Kidney glomerular epithelial cell (primary cell): ENCODE data around the gene TRIP11.

ENCODE experiments used
- DNase-seq: peaks from one replicate; lab custom pipeline; 2025; lab: John Stamatoyannopoulos, UW

Gene TRIP11

DNA sequence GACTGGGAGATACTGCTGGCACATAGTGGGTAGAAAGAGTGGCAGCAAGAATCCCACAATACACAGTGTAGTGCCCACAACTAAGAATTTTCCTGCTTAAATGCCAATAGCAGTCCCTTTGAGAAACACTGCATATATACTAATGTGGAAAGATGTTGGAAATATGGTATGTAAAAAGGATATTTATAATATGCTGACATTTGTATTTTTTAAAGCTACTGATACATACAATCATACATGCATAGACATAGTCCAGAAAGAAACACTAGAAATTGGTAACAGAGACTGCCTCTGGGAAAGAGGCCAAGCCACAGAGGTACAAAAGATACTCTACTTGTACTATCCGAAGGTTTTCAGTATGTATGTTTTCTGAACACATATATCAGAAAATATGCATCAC lies 30.3 kb downstream of the TRIP11 start:
- DNase-seq, result no peak

- DNase-seq, result no peak
Measured at GRCh38 chr14:92005019-92005418, 34.8 kb downstream of the TRIP11 start.

DNA sequence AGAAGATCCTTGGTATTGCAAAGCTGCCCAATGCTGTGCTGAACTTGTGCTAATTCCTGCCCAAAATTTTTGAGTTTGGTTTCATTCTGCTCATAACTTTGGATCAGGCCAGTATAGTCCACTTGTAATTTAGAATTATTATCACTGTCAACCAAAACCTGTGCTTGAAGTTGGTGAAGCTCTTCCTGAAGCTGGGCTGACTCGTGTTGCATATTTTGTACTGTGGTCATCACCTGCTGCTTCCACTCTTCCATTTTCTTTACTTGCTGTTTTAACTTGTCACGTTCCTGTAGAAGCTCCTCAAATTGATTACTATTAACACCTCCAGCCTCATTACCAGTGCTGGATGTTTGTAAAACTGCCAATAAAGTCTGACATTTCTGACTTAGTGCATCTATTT lies 35.8 kb downstream of the TRIP11 start:
- no peak for DNase-seq

DNA sequence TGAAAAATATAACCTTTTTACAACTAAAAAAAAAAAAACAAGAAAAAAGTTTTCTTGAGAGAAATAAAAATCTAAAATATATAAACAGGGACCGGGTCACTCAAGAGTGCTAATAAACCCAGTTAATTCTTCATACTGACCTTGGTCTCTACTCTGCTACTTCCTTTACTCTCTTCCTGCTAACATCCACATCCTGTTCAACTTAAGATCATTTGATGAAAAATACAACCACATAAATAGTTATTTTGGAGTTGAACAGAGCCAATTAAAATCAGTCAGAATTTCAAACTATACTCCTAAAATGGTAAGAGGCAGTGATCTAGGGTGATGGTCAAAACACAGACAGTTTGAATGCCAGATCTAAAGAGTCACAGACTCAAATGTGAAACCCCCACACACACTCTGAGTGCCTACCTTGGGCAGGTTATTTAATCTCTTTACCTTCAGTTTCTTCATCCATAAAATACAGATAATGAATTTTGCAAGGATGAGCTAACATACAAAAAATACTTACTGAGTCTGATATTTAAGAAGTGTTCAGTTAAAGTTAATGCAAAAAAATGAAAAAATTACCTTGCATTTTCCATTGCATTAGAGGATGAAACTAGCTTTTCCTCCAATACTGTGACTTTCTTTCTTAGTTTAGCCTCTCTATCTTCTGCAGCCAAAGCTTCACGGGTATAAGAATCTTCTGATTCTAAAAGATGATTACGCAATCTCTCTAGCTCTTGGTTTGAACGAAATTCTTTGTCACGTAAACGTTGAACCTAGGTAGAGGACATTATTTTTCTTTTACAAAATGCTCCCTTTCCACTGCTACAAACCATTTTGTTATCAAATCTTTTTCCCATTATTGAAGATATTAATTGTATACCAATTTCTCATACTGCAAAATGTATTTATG lies 40.9 kb downstream of the TRIP11 start:
- DNase-seq, result no peak

- DNase-seq, result no peak
Measured at GRCh38 chr14:91997492-91997891, 42.4 kb downstream of the TRIP11 start.

DNA sequence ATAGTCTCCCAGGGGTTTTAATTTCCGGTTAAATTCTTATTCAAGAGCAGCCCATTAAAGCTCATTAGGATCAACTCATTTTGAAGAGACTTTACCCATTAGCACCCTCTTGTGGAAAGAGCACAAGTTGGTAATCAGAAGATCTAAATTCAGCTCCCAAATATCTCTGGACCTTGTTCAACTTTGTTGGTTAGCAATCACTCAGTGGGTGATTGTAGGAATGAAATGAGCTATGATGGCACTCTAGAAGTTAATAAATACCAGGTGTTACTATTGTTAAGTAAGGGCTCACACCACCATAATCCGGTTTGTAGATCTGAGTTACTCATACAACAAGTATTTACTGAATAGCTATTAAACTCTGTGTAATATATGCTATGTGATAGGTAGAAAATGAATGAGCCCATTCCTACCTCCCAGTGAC lies 42.9 kb downstream of the TRIP11 start:
- peak; percentile 92 for DNase-seq

GRCh38 chr14:91987192-91987591 lies 52.7 kb downstream of the TRIP11 start:
- no peak for DNase-seq

DNA sequence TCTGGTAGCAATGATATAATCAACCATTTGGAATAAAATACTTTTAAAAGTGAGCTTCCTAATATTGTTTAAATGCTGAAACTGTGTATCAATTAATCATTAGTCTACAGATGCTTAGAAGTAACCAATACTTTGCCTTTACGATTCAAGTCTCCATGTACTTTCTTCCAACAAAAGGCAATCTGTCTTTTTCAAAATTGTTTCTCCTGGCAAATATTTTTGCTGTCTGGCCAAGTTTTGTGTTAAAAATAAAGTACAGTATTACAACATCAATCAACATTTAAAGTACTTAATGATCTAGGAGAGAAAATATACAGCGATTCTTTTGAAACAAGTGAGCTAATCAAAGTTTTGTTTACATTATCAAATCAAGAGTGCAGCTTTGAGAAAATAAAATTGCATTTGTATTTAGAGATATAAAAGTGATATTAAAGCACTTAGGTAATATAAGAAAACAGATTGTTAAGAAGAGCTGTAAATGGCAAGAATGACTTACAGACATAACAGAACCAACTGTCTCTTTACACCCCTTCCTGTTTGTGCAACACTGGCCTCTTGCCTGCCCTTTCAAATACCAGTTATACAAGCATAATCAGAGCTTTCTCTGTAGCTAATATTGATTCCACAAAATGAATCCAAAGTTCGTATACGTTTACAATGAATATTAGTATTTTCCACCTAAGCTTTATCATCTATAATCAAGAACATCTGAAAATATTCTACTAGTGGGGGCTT lies 54.2 kb downstream of the TRIP11 start:
- no peak for DNase-seq

GRCh38 chr14:91985008-91985407 lies 54.9 kb downstream of the TRIP11 start:
- DNase-seq, result peak; percentile 59

- DNase-seq, result no peak
Measured at GRCh38 chr14:91983588-91983987, 56.3 kb downstream of the TRIP11 start.

- DNase-seq, result peak; percentile 85
Measured at GRCh38 chr14:91980157-91980556, 59.7 kb downstream of the TRIP11 start.

GRCh38 chr14:91977884-91978283 lies 62.0 kb downstream of the TRIP11 start:
- no peak for DNase-seq

DNA sequence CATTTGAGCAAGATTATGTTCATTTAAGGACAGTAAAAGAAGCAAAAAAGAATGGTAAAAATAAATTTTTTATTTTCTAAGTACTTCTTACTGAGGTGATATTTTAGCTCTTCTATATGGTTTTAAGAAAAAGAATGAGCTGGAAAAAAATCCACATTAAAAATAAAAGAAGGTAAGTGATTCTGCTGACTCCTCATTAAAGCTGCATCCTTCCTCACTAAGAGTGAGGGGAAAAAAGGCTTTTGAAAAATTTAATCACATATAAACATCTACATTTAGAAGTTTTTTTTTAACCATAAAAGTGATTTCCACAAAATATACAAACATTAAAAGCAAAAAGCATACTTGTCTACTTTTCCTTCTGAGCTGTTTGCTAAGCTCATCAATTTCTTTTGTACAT lies 64.1 kb downstream of the TRIP11 start:
- no peak for DNase-seq

GRCh38 chr14:91971188-91971778 lies 68.6 kb downstream of the TRIP11 start:
- no peak for DNase-seq

- no peak for DNase-seq
Measured at GRCh38 chr14:91968280-91968679, 71.6 kb downstream of the TRIP11 start.

DNA sequence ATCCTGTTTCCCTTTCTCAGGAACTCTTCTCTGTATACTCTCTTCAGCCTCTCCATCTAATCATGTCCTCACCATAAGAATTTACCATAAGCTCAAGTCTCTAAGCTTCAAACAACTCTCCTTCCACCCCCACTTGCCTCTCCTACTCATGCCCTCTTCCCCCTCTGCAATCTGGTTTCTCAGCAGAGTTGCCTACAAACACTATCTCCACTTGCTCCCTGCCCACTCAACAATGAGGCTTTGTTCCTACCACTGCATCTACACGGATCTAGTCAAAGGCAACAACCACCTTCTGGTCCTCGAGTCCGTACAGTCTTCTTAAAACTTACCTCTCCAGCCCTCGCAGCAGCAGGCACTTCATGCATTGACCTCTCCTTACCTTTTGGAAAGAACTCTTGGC lies 75.1 kb downstream of the TRIP11 start:
- DNase-seq, result no peak

DNA sequence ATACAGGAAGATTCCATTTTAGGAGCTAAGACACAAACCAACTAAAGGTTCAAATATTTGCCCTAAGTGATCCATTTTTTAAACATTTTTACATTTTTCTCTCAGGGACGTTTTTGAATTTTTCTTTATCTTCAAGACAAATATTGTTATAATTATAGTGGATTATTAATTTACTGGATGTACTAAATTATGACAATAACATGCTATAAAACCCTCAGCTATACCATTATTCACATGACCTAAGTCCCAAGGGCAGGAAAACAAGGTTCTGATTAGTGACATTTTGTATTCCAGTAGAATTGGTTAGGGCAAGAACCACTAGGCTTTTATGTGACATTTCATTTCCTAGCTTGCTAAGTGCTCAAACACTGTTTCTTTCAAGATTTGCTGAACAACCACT lies 75.8 kb downstream of the TRIP11 start:
- DNase-seq, result no peak

DNA sequence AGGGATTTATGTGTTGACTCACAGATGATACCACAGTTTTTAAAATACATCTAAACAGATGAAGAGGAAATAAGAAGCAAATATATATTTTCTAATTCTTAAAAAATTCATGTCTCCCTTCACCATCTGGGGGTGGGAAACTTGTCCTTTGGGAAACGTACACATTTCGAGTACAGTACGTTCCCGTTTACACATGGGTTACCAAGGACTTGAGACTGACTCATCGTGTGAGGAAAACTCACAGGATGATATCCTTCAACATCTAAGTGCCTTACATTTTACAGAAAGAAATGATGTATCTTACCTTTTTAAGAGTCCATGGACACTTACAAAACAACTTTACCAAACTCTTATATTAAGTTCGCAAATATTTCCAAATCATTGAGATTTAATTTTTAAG lies 76.4 kb downstream of the TRIP11 start:
- DNase-seq, result no peak

DNA sequence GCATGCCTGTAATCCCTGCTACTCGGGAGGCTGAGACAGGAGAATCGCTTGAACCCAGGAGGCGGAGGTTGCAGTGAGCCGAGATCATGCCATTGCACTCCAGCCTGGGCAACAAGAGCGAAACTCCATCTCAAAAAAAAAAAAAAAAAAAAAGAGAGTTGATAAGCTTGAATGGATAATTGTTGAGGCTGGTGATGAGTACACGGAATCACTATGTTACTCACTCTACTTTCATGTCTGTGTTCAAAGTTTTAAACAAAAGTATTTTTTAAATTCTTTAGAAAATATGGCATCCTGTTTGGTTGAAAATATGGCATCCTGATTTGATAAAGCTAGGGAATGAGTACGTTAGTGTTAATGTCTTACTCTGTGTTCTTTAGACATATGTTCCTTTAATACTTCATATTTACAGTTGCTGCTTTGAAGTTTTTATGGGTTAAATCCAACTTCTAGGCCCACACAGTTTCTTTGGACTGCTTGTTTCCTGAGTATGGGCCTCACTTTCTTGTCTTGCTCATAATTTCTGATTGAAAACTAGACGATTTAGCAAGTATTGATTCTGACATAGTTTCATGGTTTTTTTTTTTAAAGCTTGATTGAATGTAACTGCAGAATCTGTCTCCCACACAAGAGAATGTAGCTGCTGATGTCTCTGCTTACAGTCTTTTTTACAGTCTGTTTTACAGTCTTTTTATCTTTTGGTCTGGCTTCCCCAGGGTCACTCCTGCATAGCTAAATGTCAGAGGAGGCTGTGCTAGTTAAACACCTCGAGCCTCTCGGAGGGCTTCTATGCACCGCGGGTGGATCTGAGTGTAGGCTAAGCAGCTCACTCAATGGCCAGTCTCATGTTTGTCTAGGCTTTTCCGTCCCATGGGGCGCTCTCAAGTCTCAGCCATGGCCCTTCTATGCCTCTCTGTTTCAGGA lies 78.3 kb downstream of the TRIP11 start:
- DNase-seq, result no peak

DNA sequence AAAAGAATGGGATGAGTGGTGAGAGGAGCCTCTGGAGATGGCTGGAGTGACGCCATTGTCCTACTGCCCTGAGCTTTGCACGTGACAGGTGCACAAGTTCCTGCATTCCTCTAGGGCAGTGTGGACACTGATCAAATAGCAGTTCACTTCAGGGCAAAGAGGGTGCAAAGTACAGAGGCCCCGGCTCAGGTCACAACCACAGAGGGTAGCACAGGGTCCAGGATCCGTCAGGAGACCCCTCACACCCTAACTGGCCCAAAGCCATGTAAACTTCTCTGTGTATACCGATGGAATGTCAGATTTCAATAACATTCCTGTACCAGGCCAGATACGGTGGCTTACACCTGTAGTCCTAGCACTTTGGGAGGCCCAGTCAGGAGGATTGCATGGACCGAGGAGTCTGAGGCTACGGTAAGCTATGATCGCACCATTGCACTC lies 82.0 kb downstream of the TRIP11 start:
- no peak for DNase-seq

GRCh38 chr14:91956616-91957015 lies 83.2 kb downstream of the TRIP11 start:
- no peak for DNase-seq

DNA sequence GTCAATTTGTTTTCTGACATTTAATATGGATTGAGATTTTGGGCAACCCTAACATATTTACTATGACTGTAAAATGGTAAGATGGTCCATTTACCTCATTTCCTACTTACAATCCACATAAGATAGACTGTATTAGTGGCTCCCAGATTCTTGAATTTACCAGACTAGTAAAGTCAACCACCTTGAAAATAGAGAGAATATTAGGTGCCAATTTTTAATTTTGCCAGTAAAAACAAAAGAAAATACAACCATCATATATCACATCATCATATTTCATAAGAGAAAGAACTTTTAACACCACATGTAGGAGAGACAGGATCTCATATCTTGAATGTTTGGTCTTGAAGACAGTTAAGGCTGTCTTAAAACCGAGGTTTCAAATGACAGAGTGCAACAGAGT lies 84.7 kb downstream of the TRIP11 start:
- no peak for DNase-seq
